A549 treated with AZD9567 at 1 μM for 4 hours (cell line): ENCODE measurements around the gene HSD17B13. TPM values are rescaled to one million over a fixed set of nuclear protein-coding genes. Genes with fewer than 3 reads are reported as not detected.

ENCODE experiments used
- total RNA-seq: library from RNA; stranded (reverse); fragments of 200-300 nt; extraction: Qiagen RNA extraction; gene quantifications from 5 replicates; pipeline ENCODE4 v1.2.3, GENCODE V29; 2022; ENCODE audit not compliant: insufficient read depth

Gene HSD17B13
- 0.06 to 0.09 TPM (median 0.07 TPM) in 3 of 5 replicates, not detected in the others for total RNA-seq

GRCh38 chr4:87322754-87323153 is at the start of gene HSD17B13:
Gene HSD17B13, minus strand, starts transcription at chr4:87322882. Its CDS starts 41 bp downstream, at chr4:87322841.

Other genes with a start within 250 kb of the HSD17B13 start
- gene KLHL8, start 102.3 kb downstream of the HSD17B13 start, total RNA-seq: 3.8 to 6.3 TPM (median 5.1 TPM) in 5 replicates
- 43.1 to 51.0 TPM (median 49.6 TPM) in 5 replicates for gene HSD17B11, start 68.3 kb upstream of the HSD17B13 start, total RNA-seq
- 23.7 to 46.4 TPM (median 24.6 TPM) in 5 replicates for gene NUDT9, start 99.7 kb upstream of the HSD17B13 start, total RNA-seq
- not detected in 5 replicates for gene SPARCL1, start 206.5 kb upstream of the HSD17B13 start, total RNA-seq